K562 (cell line): Measurements from ENCODE around the gene ZAP70. TPM values are rescaled to one million over a fixed set of nuclear protein-coding genes. Genes with fewer than 3 reads are reported as not detected.

Experiments
- ATF2 ChIP-seq: sonication (generic); formaldehyde crosslinking; IDR thresholded peaks from 2 replicates; pipeline ENCODE4 v1.8.1; 2022; ENCODE audit warnings: missing genetic modification reagents
- DIDO1 ChIP-seq: fragments of 450-650 bp; IDR thresholded peaks from 2 replicates; pipeline ENCODE4 v1.6.1; 2016; ENCODE audit warnings: low read depth, missing biosample characterization, missing genetic modification characterization
- E2F3 ChIP-seq: fragments of 250-450 bp; sonication (Bioruptor Pico); IDR thresholded peaks from 2 replicates; pipeline ENCODE4 v1.4.0; 2020; ENCODE audit warnings: mild to moderate bottlenecking
- EHMT2 ChIP-seq: fragments of 450-650 bp; IDR thresholded peaks from 2 replicates; pipeline ENCODE4 v1.6.1; 2018; ENCODE audit warnings: antibody characterized with exemption
- FOXP1 ChIP-seq: sonication (generic); formaldehyde crosslinking; IDR thresholded peaks from 2 replicates; pipeline ENCODE4 v1.8.0; 2022; ENCODE audit warnings: mild to moderate bottlenecking, missing genetic modification reagents
- GMEB1 ChIP-seq: fragments of 250-450 bp; sonication (Bioruptor Pico); IDR thresholded peaks from 2 replicates; pipeline ENCODE4 v1.4.0; 2020; ENCODE audit warnings: mild to moderate bottlenecking
- MEIS2 ChIP-seq: fragments of 450-650 bp; IDR thresholded peaks from 2 replicates; pipeline ENCODE4 v1.6.1; 2014; ENCODE audit warnings: mild to moderate bottlenecking; ENCODE audit not compliant: partially characterized antibody
- MNT ChIP-seq, 2 experiments: fragments of 450-650 bp; conservative IDR thresholded peaks; 2 replicates each; pipeline ENCODE4 v1.6.1; 2017; ENCODE audit warnings: mild to moderate bottlenecking in 2 of 2, moderate library complexity in 2 of 2
- U2AF1 ChIP-seq: fragments of 200-400 bp; formaldehyde crosslinking; optimal IDR thresholded peaks from 2 replicates; pipeline ENCODE3; 2017; ENCODE audit warnings: mild to moderate bottlenecking, low read depth, low read length, moderate library complexity
- XRCC5 ChIP-seq: fragments of 200-400 bp; formaldehyde crosslinking; IDR thresholded peaks from 2 replicates; pipeline ENCODE4 v1.6.1; 2017; ENCODE audit warnings: low read depth, mild to moderate bottlenecking, low read length
- ZBTB2 ChIP-seq: fragments of 450-650 bp; IDR thresholded peaks from 2 replicates; pipeline ENCODE4 v1.6.1; 2016; ENCODE audit warnings: antibody characterized with exemption
- ZNF146 ChIP-seq: IDR thresholded peaks from one replicate; pipeline ENCODE4 v1.6.1; 2018; ENCODE audit warnings: missing compliant biosample characterization; ENCODE audit not compliant: unreplicated experiment
- ZNF318 ChIP-seq, 2 experiments: fragments of 450-650 bp; IDR thresholded peaks; 2 replicates each; pipeline ENCODE4 v1.6.1; 2016; ENCODE audit warnings: mild to moderate bottlenecking in 2 of 2, borderline replicate concordance in 1 of 2, low read depth in 1 of 2, moderate library complexity in 1 of 2
- polyA plus RNA-seq, 8 experiments: library from polyadenylated mRNA; depleted of rRNA in 4 of 8; stranded (reverse) in 5 of 8; unstranded in 3 of 8; fragments of >200 nt; fragmentation: Nextera tagmentation in 2 of 8; fragmentation: Illumina TruSeq in 1 of 8; extraction: Ambion mirVana in 2 of 8; extraction: Trizol in 1 of 8; gene quantifications; 2 replicates each; pipeline versions ENCODE4 v1.2.1 to v1.2.3, GENCODE V29; 2011 to 2014; ENCODE audit warnings: inconsistent platforms in 1 of 8, missing spikeins in 1 of 8
- total RNA-seq, 7 experiments: library from RNA; depleted of rRNA in 6 of 7; stranded (reverse); fragments of >200 nt in 6 of 7; fragmentation: Illumina TruSeq in 2 of 7; extraction: Trizol in 2 of 7; gene quantifications; 2 replicates each; pipeline versions ENCODE4 v1.2.1 to v1.2.3, GENCODE V29; 2011 to 2021; ENCODE audit warnings: low replicate concordance in 1 of 7

The ZAP70 gene
- total and polyA plus RNA-seq, 9 of the 15 experiments (the other 6 are each of a cell fraction or from before 2014, with no cell fraction given) = 0.06 to 0.80 (median 0.21) TPM; not detected in 1

- TF ChIP-seq ZNF318 (IDR thresholded peaks at IDR 0.05; ENCODE audit: borderline replicate concordance in 1 of 2, low read depth in 1 of 2) = no peak
- no peak for TF ChIP-seq XRCC5
- no peak for TF ChIP-seq ZNF146 (CRISPR knock-in tag)
- TF ChIP-seq GMEB1 (CRISPR knock-in tag) = no peak
- TF ChIP-seq U2AF1 = no peak
- TF ChIP-seq FOXP1 = no peak
- 0 out of 4 replicates have a peak, but pooled peaks of 1 of the 2 experiments have one; percentile 48 for TF ChIP-seq MNT (conservative IDR thresholded peaks at IDR 0.05)
- TF ChIP-seq EHMT2 = no peak
- TF ChIP-seq MEIS2 = peak; percentile 83
- no peak for TF ChIP-seq E2F3 (CRISPR knock-in tag)
- no peak for TF ChIP-seq ATF2 (CRISPR knock-in tag)
- TF ChIP-seq ZBTB2 = no peak
- no peak for TF ChIP-seq DIDO1 (tag)
Measured at GRCh38 chr2:97740590-97741182, 27.3 kb downstream of the ZAP70 start (continued).
